ENCODE data around the gene GABBR2. TPM values are rescaled to one million over a fixed set of nuclear protein-coding genes. Genes with fewer than 3 reads are reported as not detected.

The GABBR2 gene
- total and polyA plus RNA-seq, 9 of the 15 experiments (the other 6 are each of a cell fraction or from before 2014, with no cell fraction given) = 0.15 to 1.9 (median 0.32) TPM

DNA sequence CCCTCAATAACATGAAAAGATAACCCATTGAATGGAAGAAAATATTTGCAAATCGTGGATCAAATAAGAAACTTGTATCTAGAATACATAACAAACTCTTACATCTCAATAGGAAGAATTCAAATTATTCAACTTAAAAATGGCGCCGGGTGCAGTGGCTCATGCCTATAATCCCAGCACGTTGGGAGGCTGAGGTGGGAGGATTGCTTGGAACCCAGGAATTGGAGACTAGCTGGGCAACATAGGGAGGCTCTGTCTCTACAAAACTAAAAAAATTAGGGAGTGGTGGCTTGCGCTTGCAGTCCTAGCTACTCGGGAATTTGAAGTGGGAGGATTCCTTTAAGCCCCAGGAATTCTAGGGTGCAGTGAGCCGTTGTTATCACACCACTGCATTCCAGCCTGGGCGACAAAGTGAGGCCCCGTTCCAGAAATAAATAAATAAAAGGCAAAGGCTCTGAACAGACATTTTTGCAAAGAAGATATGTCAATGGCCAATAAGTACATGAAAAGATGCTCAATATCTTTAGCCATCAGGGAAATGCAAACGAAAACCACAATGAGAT, 431.7 kb downstream of the GABBR2 start (continued):
- TF ChIP-seq, protein P1, sequence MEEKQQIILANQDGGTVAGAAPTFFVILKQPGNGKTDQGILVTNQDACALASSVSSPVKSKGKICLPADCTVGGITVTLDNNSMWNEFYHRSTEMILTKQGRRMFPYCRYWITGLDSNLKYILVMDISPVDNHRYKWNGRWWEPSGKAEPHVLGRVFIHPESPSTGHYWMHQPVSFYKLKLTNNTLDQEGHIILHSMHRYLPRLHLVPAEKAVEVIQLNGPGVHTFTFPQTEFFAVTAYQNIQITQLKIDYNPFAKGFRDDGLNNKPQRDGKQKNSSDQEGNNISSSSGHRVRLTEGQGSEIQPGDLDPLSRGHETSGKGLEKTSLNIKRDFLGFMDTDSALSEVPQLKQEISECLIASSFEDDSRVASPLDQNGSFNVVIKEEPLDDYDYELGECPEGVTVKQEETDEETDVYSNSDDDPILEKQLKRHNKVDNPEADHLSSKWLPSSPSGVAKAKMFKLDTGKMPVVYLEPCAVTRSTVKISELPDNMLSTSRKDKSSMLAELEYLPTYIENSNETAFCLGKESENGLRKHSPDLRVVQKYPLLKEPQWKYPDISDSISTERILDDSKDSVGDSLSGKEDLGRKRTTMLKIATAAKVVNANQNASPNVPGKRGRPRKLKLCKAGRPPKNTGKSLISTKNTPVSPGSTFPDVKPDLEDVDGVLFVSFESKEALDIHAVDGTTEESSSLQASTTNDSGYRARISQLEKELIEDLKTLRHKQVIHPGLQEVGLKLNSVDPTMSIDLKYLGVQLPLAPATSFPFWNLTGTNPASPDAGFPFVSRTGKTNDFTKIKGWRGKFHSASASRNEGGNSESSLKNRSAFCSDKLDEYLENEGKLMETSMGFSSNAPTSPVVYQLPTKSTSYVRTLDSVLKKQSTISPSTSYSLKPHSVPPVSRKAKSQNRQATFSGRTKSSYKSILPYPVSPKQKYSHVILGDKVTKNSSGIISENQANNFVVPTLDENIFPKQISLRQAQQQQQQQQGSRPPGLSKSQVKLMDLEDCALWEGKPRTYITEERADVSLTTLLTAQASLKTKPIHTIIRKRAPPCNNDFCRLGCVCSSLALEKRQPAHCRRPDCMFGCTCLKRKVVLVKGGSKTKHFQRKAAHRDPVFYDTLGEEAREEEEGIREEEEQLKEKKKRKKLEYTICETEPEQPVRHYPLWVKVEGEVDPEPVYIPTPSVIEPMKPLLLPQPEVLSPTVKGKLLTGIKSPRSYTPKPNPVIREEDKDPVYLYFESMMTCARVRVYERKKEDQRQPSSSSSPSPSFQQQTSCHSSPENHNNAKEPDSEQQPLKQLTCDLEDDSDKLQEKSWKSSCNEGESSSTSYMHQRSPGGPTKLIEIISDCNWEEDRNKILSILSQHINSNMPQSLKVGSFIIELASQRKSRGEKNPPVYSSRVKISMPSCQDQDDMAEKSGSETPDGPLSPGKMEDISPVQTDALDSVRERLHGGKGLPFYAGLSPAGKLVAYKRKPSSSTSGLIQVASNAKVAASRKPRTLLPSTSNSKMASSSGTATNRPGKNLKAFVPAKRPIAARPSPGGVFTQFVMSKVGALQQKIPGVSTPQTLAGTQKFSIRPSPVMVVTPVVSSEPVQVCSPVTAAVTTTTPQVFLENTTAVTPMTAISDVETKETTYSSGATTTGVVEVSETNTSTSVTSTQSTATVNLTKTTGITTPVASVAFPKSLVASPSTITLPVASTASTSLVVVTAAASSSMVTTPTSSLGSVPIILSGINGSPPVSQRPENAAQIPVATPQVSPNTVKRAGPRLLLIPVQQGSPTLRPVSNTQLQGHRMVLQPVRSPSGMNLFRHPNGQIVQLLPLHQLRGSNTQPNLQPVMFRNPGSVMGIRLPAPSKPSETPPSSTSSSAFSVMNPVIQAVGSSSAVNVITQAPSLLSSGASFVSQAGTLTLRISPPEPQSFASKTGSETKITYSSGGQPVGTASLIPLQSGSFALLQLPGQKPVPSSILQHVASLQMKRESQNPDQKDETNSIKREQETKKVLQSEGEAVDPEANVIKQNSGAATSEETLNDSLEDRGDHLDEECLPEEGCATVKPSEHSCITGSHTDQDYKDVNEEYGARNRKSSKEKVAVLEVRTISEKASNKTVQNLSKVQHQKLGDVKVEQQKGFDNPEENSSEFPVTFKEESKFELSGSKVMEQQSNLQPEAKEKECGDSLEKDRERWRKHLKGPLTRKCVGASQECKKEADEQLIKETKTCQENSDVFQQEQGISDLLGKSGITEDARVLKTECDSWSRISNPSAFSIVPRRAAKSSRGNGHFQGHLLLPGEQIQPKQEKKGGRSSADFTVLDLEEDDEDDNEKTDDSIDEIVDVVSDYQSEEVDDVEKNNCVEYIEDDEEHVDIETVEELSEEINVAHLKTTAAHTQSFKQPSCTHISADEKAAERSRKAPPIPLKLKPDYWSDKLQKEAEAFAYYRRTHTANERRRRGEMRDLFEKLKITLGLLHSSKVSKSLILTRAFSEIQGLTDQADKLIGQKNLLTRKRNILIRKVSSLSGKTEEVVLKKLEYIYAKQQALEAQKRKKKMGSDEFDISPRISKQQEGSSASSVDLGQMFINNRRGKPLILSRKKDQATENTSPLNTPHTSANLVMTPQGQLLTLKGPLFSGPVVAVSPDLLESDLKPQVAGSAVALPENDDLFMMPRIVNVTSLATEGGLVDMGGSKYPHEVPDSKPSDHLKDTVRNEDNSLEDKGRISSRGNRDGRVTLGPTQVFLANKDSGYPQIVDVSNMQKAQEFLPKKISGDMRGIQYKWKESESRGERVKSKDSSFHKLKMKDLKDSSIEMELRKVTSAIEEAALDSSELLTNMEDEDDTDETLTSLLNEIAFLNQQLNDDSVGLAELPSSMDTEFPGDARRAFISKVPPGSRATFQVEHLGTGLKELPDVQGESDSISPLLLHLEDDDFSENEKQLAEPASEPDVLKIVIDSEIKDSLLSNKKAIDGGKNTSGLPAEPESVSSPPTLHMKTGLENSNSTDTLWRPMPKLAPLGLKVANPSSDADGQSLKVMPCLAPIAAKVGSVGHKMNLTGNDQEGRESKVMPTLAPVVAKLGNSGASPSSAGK (IDR thresholded peaks at IDR 0.05) = peak; percentile 56
- TF ChIP-seq ARID1B (IDR thresholded peaks at IDR 0.05) = peak; percentile 39; the same call in 1 of the 2 replicates
- TF ChIP-seq FOXP1 (CRISPR knock-in tag; IDR thresholded peaks at IDR 0.05) = no peak
- TF ChIP-seq, protein P2, sequence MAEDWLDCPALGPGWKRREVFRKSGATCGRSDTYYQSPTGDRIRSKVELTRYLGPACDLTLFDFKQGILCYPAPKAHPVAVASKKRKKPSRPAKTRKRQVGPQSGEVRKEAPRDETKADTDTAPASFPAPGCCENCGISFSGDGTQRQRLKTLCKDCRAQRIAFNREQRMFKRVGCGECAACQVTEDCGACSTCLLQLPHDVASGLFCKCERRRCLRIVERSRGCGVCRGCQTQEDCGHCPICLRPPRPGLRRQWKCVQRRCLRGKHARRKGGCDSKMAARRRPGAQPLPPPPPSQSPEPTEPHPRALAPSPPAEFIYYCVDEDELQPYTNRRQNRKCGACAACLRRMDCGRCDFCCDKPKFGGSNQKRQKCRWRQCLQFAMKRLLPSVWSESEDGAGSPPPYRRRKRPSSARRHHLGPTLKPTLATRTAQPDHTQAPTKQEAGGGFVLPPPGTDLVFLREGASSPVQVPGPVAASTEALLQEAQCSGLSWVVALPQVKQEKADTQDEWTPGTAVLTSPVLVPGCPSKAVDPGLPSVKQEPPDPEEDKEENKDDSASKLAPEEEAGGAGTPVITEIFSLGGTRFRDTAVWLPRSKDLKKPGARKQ (CRISPR knock-in tag; IDR thresholded peaks at IDR 0.05) = 0 out of 2 replicates have a peak, but pooled peaks have one; percentile 15
- TF ChIP-seq SMARCA4 (IDR thresholded peaks at IDR 0.05) = no peak
- TF ChIP-seq MECOM (CRISPR knock-in tag; IDR thresholded peaks at IDR 0.05) = 0 out of 2 replicates have a peak, but pooled peaks have one; percentile 43
- 0 out of 2 replicates have a peak, but pooled peaks have one; percentile 23 for TF ChIP-seq HDAC2 (IDR thresholded peaks at IDR 0.05)
- TF ChIP-seq YY1 (IDR thresholded peaks at IDR 0.05; ENCODE audit: borderline replicate concordance in 1 of 3, control insufficient read depth in 1 of 3, extremely low read depth in 1 of 3, insufficient read depth in 3 of 3, insufficient read length in 1 of 3, insufficient replicate concordance in 2 of 3, low read depth in 1 of 3, low read length in 2 of 3) = peak in 2 of 3 experiments; percentile 33 to 70
- peak; percentile 56; the same call in 1 of the 2 replicates for TF ChIP-seq CBFA2T3 (IDR thresholded peaks at IDR 0.05)

Measured in K562 (cell line).